SK-N-MC (cell line): ENCODE measurements around the gene GRK3.

Source experiments
- EZH2 ChIP-seq: fragments of 200-600 bp; sonication (generic); IDR thresholded peaks from one replicate; pipeline ENCODE4 v1.6.1; 2017; ENCODE audit warnings: antibody characterized with exemption
- FOXP2 ChIP-seq: optimal IDR thresholded peaks from 2 replicates; pipeline ENCODE3; 2011; ENCODE audit warnings: mild to moderate bottlenecking, moderate library complexity; ENCODE audit not compliant: insufficient read depth; ENCODE audit errors: extremely low read length, control extremely low read depth
- POLR2AphosphoS5 ChIP-seq: IDR thresholded peaks from 2 replicates; pipeline ENCODE4 v1.6.1; 2012; ENCODE audit warnings: mild to moderate bottlenecking, low read depth, low read length, borderline replicate concordance

DNA sequence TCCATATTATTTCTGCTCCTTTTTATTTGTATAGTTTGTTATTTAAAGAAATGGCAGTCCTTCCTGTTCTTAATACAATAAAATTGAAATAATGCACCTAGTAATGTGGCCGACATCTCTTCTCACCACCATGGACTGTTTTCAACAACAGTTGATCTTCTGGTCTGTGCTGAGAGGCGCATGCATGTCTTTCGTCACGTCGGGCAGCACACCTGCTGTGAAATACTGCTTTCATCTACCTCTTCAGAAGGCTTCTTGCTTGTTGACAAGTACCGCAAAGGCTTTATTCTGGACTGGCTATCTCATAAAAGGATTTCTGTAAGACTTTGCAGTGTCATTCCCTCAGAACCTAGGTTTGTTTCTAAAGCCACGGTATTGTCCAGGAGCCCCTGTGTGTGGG, 163.6 kb downstream of the GRK3 start:
- no peak for TF ChIP-seq FOXP2
- no peak for TF ChIP-seq EZH2
- TF ChIP-seq POLR2AphosphoS5: no peak
